ENCODE data around the gene TIGAR. TPM values are rescaled to one million over a fixed set of nuclear protein-coding genes. Genes with fewer than 3 reads are reported as not detected.

Gene TIGAR
- total RNA-seq, 4 donors from 2014 or later, result 2.3 to 5.1 (median 4.7) TPM

DNA sequence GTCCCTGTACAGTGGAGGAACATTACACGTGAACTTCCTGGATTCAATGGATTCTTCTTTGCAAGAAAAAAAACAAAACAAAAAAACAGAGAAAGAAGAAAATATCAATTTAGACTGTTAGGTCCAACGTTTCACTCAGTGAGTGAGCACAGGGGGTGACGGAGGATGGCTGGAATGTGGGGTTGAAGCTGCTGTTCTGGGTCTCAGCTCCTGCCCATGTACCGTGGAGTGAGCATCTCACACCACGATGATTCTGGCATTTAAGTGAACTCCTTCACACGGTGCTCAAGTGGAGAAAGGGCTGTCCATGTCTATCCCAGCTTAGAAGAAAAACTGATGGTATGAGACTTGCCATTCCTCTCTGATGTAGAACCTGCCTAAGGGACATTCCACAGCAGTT, 24.3 kb upstream of the TIGAR start:
- 66 to 68% methylated on average over 6 of the region's 6 CpGs for WGBS, 2 donors
- no peak for TF ChIP-seq POLR2A (IDR thresholded peaks at IDR 0.05)
- TF ChIP-seq, protein P1, sequence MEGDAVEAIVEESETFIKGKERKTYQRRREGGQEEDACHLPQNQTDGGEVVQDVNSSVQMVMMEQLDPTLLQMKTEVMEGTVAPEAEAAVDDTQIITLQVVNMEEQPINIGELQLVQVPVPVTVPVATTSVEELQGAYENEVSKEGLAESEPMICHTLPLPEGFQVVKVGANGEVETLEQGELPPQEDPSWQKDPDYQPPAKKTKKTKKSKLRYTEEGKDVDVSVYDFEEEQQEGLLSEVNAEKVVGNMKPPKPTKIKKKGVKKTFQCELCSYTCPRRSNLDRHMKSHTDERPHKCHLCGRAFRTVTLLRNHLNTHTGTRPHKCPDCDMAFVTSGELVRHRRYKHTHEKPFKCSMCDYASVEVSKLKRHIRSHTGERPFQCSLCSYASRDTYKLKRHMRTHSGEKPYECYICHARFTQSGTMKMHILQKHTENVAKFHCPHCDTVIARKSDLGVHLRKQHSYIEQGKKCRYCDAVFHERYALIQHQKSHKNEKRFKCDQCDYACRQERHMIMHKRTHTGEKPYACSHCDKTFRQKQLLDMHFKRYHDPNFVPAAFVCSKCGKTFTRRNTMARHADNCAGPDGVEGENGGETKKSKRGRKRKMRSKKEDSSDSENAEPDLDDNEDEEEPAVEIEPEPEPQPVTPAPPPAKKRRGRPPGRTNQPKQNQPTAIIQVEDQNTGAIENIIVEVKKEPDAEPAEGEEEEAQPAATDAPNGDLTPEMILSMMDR (IDR thresholded peaks at IDR 0.05), result no peak
- no peak for DNase-seq (ENCODE audit: low spot score in 2 of 2)
- intact Hi-C loops (cut with DNase I; ENCODE audit: low total_unique reads), result no loop called here
- no peak overlapping the region for H3K4me3 ChIP-seq (ENCODE audit: low read depth, poor library complexity, severe bottlenecking)

DNA sequence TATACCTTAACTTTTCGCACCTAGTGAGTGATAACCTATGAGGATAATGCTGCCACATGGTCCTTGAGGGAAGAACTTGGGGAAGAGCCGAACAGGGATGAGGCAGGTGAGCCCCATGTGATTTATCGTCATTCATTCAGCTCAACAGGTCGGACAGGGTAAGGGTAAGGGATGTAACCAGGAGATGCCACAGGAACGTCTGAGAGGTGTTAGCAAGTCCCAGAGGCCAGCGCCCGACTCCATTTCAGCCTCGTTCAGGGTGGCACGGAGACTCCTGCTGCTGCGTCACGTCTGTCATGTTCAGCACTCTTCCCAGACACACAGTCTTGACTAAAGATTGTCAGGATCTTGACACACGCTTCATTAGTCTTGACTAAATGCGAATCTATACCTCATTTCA, 23.4 kb upstream of the TIGAR start:
- intact Hi-C loops (cut with DNase I; ENCODE audit: low total_unique reads), result no loop called here
- TF ChIP-seq POLR2A (IDR thresholded peaks at IDR 0.05), result no peak
- TF ChIP-seq, protein P1 (IDR thresholded peaks at IDR 0.05), result no peak
- no peak for DNase-seq (ENCODE audit: low spot score in 2 of 2)
- H3K4me3 ChIP-seq (ENCODE audit: low read depth, poor library complexity, severe bottlenecking), result no peak overlapping the region
- WGBS, 2 donors, result 88 to 91% methylated on average over 13 of the region's 13 CpGs

DNA sequence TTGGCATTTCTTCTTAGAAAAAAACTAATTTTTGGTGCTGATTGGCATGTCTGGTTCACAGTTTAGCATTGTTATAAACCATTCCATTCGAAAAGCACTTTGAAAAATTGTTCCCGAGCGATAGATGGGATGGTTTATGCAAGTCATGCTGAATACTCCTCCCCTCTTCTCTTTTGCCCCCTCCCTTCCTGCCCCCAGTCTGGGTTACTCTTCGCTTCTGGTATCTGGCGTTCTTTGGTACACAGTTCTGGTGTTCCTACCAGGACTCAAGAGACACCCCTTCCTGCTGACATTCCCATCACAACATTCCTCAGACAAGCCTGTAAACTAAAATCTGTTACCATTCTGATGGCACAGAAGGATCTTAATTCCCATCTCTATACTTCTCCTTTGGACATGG, 20.1 kb upstream of the TIGAR start:
- intact Hi-C loops (cut with DNase I; ENCODE audit: low total_unique reads), result no loop called here
- DNase-seq (ENCODE audit: low spot score in 2 of 2), result no peak
- H3K4me3 ChIP-seq (ENCODE audit: low read depth, poor library complexity, severe bottlenecking), result no peak overlapping the region
- TF ChIP-seq, protein P1 (IDR thresholded peaks at IDR 0.05), result no peak
- TF ChIP-seq POLR2A (IDR thresholded peaks at IDR 0.05), result no peak
- WGBS, 2 donors, result 84 to 89% methylated on average over 5 of the region's 5 CpGs

DNA sequence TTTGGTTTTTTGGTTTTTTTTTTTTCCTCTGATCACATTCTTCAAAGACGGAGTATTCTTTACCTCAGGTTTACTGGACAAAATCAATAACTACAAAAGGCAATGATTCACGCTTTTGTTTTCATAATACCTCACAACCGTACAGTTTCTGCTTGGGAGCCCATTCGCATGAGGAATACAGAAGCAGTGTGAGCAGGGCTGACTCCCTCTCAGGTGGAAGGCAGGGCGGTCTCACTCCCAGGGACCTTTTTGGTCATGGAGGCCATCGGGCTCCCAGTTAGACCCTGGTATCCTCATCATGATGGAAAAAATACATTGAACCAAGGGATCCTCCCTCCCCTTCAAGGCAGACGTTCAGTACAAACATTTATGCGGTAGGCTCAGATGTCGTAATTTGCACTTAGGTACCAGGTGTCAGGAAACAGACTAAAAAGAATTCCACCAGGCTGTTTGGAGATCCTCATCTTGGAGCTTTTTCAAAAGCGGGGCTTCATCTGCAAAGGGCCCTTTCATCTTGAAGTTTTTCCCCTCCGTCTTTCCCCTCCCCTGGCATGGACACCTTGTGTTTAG, 19.0 kb upstream of the TIGAR start:
- WGBS, 2 donors, result 88 to 90% methylated on average over 11 of the region's 11 CpGs
- no peak for DNase-seq (ENCODE audit: low spot score in 2 of 2)
- TF ChIP-seq POLR2A (IDR thresholded peaks at IDR 0.05), result no peak
- TF ChIP-seq, protein P1 (IDR thresholded peaks at IDR 0.05), result no peak
- H3K4me3 ChIP-seq (ENCODE audit: low read depth, poor library complexity, severe bottlenecking), result no peak overlapping the region
- intact Hi-C loops (cut with DNase I; ENCODE audit: low total_unique reads), result no loop called here

DNA sequence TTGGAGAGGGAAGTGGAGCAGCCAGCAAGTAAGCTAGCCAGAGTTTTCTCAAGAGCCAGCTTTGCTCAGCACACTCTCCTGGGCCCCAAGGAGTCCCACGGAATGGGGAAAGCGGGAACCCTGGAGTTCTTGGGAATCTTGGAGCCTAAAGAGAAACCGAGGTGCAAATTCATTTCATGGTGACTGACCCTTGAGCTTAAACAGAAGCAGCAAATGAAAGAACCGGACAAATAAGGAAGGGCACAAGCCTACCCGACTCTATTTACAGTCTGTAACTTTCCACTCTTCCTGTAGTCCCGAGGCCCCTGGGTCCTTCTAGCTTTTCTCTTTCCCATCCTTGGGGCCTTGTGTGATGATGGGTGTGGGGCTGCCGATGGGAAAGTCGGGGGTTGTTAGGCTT, 18.1 kb upstream of the TIGAR start:
- DNase-seq (ENCODE audit: low spot score in 2 of 2), result no peak

More for the DNA sequence above, 18.1 kb upstream of the TIGAR start:
- H3K4me3 ChIP-seq (ENCODE audit: low read depth, poor library complexity, severe bottlenecking), result no peak overlapping the region
- intact Hi-C loops (cut with DNase I; ENCODE audit: low total_unique reads), result no loop called here
- WGBS, 2 donors, result 81 to 84% methylated on average over 8 of the region's 8 CpGs
- TF ChIP-seq POLR2A (IDR thresholded peaks at IDR 0.05), result no peak
- TF ChIP-seq, protein P1 (IDR thresholded peaks at IDR 0.05), result no peak

Data from lower leg skin (tissue), 4 donors.